22Rv1 (cell line): Measurements from ENCODE around the gene RSBN1L.

Source experiments
- CTCF ChIP-seq: fragments of 450-650 bp; IDR thresholded peaks from 2 replicates; pipeline ENCODE4 v1.5.1; 2017; ENCODE audit warnings: mild to moderate bottlenecking
- ZFX ChIP-seq: fragments of 450-650 bp; IDR thresholded peaks from 2 replicates; pipeline ENCODE4 v1.6.1; 2017; ENCODE audit warnings: antibody characterized with exemption, borderline replicate concordance

- TF ChIP-seq CTCF, result no peak
- TF ChIP-seq ZFX, result no peak
Measured at GRCh38 chr7:77826300-77826699, 130.0 kb downstream of the RSBN1L start.
